NCI-H146 treated with DMSO at 0.1 percent for 48 hours (cell line): ENCODE measurements around the gene RPL19.
A peak's percentile ranks its signal among the peaks of the same experiment; 100 is the strongest.

Source experiments
- DNase-seq: peaks from one replicate; lab custom pipeline; 2025; ENCODE audit not compliant: unreplicated experiment; lab: John Stamatoyannopoulos, UW

Gene RPL19

DNA sequence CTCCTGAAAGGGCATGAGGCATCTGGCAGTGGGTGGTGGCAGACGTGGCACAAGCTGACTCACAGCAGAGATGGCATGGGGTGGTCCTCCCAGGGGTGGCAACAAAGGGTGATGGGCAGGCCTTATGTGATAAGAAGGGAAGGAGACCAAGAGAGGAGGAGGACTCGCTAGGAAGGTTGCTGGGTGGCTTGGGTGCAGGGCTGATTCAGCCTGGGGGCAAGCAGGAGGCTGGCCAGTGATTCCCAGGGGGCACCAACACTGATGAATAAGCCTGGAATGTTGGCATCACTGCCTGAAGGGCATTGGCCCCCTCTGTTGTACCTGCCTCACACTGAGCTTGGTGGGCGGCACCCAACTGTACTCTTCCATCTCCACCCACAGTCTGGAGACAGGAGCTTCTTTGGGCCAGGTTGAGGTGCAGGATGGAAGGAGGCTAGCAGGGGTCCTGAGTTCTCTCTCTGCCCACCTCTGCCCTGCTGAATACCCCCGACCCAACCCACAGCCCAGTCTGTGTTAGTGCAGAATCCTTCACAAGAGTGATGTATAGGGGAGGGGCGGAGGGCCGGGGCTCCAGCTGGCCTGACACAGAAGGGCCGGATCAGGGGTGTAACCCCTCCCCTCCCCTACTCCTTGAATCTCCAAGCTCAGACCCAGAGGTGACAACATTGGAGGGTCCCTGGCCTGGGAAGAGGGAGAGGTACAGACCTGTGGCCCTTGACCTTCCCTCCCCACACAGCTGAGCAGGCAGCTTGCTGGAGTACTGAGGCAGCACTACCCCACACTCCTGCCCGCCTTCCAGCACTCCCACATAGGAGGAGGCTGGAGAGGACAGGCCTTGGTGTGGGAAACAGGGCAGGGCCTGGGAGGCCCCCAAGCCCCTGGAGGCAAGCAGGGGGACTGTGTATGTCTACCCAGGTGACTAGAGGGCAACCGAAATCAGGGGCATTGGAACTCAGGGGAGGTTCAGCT, 23.1 kb downstream of the RPL19 start:
- no peak for DNase-seq

DNA sequence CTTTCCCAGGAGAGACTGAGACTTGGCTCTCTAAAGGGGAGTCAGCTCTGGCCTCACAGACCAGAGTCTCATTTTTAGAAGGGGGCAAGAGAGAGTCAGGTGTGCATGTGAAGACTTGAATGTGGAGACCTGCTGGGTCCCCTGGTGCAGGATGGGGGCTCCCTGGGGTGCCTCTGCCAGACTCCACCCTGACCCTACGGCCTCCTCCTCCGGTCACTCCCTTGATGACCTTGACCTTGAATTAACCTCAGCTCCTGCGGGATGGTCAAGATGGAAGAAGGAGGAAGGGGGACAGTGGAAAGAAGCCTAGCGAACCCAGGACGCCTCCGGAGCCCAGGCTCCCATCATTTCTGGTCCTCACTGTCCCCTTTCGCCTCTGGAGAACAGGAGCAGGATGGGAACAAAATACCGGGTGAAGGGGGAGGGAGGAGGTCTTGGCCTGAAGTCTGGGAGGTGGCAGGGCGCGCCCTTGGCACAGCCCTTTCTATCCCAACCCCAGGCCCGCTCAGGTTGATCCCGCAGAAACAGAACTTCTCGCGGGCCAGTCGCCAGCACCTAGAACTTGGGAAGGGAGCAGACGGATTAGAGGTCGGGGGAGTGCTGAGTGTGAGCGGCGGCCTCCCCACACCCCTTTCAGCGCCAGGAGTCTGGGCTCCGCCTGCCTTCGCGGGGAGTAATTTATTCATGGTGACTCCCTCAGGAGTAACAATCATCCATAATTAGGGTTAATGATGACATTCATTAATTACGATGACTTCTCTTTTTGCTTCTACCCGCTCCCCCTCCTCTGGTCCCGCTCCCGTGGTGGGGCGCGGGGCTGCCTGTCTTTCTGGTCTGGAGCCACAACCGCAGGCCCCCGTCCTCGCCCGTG, 24.1 kb downstream of the RPL19 start:
- no peak for DNase-seq

DNA sequence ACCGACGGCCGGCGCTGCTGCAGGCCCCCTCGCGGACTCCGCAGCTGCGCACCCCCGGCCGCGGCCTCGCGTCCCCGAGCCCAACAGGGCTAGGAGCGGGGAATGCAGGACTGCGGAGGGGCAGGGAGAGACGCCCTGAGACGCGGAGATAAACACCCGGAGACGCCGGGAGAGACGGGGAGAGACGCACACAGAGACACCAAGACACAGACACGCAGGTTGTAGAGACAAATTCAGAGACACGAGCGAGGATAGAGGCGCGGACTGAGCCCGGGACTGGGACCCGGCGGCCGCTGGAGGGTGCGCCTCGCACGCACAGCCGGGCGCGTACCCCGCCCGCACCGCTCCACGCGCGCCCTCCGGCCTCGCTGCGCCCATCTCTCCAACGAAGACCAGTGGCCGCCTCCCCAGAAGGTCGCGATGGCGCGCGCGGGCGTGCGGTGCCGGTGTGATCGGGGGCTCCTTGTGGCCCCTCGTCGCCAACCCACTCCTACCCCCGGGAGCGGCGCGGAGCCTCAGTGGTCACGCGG, 24.8 kb downstream of the RPL19 start:
- DNase-seq: no peak

DNA sequence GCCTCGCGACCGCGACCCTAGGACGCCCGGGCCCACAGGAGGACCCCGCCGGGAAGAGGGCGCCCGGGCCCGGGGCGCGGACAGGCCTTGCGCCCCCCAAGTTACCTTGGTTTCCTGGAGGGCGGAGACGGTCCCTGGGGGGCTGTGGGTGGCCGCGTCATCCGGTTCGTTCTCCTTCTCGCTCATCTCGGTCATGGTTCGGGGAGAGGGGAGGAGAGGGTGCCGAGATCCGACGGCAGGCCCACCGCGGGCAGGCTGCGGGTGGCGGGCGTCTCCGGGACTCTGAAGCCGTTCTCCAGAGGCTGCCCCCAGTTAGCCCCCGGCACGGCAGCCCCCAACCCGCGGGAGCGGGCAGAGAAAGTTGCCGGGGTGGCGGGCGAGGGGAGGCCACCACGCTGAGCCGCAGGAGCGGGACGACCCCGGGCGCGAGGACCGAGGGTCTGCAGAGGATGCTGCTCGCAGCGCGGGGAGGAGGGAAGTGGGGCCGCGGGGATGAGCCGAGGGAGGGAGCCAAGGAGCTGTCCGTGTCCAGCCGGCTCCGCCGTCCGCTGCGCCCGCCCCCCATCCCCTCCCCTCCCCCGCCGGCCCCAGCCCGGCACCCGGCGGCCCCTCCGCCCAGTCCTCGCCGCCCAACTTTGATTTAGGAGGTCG, 25.4 kb downstream of the RPL19 start, which contains the start of gene STAC2:
STAC2 (minus strand) TSS at position 638 of the 651 bp plus-strand sequence; CDS start at position 195, 443 bp downstream.
- no peak for DNase-seq

DNA sequence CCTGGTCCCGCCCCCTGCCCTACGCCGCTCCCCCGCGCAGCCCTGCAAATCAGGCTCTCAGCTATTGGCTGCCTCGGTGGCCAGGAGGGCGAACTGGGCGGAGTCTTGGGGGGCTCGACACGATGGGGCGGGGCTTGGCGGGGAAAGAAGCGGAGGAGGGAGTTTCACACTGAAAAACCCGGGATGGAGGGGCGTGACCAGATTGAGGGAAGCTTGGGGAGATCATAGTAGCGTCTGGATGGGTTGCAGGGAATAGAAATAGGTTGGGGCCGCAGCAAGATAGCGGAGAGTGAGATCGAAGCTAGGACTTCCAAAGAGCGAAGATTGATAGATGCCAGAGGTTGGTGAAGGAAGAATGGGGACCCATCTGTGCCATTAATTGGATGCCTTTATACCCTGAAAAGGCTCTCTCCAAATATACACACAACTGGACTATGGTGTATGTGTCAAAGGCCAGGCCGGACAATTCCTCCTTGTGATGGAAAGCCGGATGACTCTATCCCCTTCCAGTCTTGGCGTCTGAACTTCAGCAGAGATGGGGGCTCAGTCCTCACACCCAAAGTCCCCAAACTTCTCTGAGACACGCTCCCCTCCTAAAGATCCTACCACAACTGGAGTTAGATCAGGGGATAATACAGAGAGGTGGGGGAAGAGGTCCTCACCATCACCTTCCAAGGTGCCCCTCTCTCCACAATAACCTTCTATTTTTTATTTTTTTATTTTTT, 26.0 kb downstream of the RPL19 start:
- peak; percentile 46 for DNase-seq

DNA sequence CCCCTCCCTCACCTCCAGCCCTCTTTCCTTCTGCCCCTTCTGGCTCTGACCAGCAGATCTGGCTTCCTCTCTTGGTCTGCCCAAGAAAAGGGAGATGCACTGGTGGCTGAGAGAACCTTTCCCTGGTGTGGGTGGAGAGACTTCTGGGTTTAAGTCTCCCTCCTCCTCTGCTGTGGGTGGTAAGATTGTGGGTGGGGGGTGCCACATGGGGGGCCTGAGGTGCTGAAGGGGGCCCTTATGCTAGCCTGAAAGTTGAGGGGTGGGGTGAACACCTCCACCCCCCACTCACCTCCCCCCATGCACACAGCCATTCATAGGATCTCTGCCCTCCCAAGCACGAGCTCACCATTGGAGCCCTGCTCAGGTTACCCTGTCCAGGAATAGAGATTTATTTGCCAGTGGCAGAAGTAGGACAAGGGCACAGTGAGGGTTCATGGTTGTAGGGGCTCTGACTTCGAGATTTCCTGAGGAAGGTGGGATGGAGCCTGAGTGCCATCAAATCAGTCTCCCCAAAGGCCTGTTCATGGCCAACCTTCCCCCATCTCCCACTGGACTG, 27.4 kb downstream of the RPL19 start:
- DNase-seq: no peak

DNA sequence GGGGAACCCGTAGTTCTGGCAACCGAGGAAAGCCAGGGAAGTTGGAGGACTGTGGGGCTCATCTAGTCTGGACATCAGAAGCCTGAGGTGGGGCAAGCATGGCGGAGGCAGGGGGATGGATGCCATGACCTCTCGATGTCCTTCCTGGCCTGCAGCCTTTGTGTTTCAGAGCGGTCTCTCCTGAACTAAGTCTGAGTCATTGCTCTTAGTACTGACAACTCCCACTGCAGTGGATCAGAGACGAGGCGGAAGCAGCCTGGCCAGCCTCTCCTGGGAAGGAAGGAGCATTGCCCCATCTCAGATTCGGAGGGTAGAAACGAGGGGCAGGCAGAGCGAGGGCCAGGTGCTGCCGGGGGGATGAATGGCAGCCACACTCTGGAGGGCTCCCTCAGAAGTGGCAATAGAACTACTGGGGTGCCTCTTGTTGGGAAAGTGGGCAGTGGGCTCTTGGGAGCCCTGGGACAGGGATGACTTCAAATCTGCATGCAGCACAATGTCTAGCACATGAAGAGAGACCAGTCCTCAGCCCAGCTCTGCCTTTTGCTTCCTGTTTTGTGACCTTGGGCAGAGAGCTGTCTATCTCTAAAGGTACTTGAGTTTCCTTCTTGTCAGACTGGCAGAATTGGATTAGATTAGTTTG, 29.3 kb downstream of the RPL19 start:
- no peak for DNase-seq

DNA sequence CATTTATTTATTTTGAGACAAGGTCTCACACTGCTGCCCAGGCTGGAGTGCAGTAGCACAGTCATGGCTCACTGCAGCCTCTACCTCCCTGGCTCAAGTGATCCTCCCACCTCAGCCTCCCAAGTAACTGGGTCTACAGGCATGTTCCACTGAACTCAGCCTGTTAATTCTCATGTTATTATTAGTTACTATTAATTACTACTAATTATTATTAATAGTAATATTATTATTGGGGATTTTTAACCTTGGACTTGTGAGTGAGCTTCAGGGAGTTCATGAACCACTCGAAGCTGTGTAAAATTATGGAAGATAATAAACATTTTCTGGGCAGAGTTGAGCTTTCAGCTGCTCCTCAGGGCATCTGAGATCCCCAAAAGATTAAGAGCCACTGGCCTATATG, 30.3 kb downstream of the RPL19 start:
- no peak for DNase-seq

DNA sequence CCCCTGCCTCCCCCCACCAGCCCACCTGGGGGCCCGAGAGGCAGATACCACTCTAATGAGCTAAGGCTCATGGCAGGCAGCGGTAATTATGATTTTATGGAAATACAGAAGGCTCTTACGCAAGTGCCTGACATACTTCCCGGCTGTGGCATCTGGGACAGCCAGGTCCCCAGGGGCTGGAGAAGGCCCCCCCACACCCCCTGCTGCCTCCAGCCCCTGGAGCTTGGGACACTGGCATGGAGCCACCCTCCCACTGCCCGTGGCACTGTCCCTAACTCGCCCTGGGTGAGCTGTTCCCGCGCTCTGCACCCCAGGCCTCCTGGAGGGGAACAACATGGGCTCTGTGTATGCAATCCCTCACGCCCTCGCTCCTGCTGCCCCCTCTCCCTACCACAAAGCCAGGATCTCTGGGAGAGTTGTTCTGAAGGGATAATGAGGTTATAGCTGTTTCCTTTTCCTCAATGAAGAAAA, 31.0 kb downstream of the RPL19 start:
- no peak for DNase-seq

DNA sequence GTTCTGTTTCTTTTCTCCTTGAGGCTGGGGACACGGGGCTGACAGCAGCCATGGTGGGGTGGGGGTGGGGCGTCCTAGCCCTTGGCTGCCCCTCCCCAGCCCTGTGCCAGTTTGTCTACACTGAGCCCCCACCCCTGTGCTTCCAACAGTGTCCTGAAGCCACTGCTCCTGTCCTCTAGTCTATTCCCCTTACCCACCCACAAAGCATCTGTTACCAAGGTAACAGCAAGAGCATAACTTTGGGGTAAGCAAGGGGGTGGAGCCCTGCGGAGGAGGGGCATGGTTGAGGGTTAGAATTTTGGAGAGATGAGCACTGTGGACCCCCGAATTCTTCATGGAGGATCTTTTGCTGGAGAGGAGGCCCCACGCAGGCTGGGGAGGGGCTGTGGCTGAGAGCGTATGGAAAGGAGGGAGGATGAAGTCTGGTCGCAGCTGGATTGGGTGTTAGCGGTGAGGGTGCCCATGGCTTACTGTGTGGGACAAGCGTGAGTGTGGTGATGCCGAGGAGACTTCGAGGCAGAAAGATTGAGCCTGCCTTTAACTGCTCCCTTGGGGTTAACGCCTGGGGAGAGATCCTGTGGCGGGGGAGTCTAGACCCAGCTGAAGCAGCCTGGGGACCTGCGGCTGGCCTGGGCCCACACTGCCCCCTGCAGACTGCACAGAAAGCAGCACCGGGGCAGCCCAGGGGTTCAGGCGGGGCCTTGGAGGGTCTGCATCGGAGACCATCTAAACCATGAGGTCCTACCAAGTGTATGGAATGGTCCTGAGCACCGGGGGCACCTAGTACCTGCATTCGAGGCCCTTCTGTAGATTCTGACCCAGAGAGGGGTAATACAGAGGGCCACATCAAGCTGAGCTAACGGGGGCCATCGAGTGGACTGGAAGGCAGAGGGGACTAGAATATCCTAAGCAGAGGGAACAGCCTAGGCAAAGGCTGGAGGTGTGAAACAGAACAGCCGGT, 31.8 kb downstream of the RPL19 start:
- DNase-seq: no peak

DNA sequence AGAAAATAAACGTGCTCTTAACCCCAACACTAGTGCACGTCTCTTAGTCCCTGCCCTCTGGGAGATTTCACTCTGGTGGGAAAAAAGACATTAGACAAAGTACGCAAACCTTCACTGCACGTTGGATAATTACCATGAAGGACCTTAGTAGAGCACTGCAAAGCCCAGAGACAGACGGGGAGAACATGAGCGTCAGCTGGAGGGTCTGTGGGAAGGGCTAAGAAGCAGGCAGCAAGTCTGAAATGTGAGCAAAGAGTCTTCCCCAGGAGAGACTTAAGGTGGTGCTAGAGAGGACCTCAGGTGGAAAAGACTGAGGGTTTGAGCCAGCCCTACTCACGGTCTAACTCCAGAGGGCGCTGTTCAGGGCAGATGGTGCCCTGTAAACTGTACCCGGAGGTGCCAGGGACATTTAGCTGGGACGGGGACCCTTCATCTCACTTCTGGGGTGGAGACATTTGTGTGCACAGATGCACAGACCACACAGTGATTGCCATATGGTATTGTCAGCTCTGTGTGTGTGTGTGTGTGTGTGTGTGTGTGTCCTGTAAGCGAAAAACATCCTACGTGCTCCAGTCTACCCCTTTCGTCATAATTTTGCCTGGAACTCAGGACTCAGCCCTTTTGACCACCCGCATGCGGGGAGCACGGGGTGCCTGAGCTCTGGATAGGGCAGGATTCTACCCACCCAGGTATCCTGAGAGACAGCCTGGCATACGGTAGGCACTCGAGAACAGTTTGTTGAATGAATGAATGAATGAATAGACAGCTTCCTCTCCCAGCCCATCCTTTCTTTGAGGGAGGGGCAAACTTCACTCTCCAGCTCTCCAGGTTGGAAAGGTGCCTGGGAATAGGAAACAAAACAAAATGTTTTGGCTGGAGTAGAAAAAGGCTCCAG, 35.7 kb downstream of the RPL19 start:
- peak; percentile 29 for DNase-seq

DNA sequence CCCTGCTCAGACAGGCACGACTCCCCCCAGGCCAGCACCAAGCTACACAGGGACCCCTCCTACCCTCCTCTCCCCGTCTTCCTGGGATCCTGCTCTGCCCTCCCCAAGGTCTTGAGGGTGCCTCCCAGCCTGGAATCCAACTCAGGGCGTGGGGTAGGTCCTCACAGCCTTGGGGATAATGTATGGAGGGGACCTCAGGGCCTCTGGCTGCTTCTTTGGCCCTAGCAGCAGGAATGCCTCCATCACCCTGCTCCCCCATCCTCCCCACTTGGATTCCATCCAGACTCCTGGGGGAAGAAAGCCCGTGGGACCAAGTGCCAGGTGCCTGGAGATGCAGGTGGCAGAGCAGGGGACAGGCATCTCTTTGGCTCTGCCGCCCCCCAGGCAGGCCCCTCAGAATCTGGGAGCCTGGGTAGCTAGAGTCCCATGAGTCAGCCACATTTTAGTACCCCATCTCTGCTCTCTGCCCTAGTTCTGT, 36.4 kb downstream of the RPL19 start:
- DNase-seq: no peak

DNA sequence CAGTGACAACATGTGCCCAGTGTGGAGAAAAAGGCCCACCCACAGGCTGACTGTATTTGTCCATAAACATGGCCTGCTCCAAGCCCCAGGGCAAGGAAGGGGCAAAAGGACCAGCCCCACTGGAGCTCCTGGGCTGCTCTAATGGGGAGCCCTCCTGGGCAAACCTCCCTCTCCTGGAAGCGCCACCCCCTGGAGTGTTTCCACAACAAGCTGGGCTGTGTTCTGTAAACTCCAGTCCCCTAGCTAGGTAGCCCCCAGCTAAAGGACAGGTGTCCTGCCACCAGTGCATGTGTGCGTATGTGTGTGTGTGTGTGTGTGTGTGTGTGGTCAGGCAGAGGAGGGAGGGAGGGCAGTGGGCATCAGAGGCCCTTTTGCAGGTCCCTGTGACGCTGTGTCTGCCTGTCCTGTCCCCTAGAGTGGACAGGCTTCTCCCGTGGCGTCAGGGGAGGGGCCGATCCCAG, 36.9 kb downstream of the RPL19 start:
- peak; percentile 74 for DNase-seq

DNA sequence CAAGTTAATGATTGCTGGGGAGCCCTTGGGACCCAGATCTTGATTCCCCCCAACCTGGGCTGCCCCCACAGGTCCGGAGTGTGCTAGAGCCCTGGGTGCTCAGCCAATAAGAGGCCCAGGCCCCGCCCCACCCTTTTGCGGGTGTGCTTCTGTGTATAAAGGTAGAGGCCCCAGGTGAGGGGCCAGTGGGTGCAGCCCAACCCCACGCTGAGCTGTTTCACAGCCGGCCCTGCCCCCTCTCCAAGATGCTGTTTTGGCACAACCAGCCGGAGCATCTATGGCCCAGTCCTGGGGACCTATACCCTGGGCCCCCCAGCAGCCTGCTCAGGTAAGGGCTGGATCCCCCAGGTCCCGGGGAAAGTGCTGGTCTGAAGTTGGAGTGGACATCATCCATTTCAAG, 37.5 kb downstream of the RPL19 start:
- no peak for DNase-seq

DNA sequence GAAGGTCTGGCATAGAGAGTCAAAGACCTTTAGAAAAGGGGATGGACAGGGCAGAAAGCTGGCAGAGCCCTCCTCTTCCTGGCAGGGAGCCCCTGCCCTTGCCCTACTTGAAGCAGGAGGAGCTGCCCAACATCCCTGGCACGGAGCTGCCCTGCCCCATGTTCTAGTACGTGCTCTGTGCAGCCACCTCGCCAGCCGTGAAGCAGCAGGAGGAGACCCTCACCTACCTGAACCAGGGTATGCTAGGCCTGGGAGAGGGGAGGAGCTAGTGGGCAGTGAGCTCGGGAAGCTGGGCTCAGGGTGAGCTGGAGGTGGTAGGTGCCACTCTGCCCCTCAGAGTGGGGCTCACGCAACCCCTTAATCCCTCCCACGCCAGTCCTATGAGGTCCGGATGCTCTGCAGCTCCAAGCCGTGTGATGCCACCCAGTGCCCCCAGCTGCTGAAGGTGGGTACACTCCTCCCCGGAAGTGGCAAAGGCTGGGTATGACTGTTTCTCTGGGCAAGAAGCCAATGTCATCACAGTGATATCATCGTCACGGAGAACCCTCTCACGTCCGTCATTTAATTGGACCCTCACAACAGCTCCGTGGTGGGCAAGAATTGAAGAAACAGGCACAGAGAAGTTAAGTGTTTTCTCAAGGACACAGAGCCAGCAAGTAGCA, 38.4 kb downstream of the RPL19 start:
- no peak for DNase-seq

DNA sequence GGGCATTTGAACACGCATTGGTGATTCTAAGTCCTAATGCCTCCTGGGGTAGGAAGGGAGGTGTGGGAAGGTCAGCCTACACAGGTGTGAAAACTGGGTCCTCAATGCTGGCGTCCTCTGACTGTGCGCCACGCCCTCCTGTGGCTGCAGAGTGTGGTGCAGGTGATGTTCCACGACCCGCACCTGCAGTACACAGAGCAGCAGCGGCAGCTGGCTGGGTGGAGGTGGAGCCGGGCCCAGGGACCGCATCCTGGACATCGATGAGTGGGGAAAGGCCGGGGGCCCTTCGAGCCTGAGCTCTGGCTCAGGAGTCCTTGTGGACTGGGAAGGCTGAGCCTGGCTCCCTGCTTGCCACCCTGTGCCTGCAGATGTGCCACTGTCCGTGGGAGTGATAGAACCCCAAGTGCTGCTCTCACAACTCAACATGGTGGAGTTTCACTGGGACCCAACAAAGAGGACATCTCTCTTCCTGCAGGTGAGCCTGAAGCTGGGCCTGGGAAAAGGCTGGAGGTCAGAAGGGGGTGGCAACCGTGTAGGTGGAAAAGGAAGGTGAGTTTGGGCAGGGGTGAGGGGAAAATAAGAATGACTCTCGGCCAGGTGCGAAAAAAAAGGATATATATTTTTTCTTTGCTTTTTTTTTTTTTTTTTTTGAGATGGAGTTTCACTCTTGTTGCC, 39.7 kb downstream of the RPL19 start:
- DNase-seq: peak; percentile 28
